GM19099 (cell line): Measurements from ENCODE around the gene BCL2L13.

ENCODE experiments used
- POLR2A ChIP-seq: IDR thresholded peaks from 3 replicates; pipeline ENCODE4 v1.6.1; 2011; ENCODE audit warnings: low read depth; ENCODE audit not compliant: insufficient read length; ENCODE audit errors: extremely low read depth

Gene BCL2L13

DNA sequence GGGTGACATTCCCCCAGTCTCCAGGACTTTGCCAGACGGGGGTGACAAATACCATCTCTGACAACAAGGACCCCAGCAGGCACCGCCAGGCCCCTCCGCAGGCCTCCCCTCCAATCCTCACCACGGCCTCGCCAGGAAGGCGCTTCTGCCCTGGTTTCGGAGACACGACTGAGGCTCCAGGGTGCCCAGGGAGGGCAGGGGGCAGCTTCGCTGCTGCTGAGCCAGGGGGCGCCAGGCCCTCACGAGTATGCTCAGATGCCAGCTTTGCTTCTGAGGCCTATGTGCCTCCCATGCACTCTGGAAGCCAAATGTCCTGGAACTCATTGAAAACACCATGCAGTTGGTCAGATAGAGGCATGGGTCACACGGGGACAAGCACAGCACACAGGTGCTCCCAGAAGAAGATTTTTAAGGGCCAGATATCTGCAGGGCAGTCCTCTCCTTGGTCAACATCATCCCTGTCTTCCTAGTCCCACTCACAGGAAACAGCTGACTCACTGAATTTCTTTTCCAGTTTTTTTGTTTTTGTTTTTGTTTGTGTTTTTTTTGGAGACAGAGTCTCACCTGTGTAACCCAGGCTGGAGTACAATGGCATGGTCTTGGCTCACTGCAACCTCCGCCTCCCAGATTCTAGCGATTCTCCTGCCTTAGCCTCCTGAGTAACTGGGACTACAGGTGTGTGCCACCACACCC is 115.8 kb downstream of the BCL2L13 start:
- no peak for TF ChIP-seq POLR2A

DNA sequence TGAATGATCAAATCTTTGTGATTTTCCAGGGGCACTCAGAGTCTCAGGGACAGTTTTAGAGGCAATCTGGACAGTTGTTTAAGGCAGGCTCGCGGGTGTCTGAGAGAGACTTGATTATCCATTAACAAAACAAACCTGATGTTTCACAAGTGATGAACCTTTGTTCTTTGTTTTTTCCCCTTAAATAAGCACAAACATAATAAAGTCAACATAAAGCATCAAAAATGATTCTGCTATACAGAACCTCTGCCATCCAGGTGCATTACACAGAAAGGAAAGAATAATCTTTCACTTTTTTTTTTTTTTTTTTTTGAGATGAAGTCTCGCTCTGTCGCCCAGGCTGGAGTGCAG is 122.6 kb downstream of the BCL2L13 start:
- TF ChIP-seq POLR2A = no peak

DNA sequence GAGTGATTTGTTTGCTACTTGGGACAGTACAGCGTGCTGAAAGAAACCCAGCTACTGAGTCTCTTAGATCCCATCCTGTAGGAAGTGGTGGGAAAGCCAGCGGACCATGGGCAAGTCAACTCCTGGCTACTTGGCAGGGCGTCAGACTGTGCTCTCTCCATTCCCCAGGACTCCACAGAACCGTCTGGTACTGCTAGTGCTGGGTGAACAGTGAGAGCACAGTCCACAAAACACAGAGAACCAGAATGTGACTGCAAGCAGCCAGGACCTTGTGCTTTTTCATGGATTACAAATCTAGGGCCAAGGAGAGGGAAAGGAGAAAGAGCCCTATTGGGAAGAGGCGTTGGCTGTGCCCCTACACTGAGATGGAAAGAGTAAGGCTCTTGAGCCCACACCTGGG is 125.5 kb downstream of the BCL2L13 start:
- TF ChIP-seq POLR2A = no peak

DNA sequence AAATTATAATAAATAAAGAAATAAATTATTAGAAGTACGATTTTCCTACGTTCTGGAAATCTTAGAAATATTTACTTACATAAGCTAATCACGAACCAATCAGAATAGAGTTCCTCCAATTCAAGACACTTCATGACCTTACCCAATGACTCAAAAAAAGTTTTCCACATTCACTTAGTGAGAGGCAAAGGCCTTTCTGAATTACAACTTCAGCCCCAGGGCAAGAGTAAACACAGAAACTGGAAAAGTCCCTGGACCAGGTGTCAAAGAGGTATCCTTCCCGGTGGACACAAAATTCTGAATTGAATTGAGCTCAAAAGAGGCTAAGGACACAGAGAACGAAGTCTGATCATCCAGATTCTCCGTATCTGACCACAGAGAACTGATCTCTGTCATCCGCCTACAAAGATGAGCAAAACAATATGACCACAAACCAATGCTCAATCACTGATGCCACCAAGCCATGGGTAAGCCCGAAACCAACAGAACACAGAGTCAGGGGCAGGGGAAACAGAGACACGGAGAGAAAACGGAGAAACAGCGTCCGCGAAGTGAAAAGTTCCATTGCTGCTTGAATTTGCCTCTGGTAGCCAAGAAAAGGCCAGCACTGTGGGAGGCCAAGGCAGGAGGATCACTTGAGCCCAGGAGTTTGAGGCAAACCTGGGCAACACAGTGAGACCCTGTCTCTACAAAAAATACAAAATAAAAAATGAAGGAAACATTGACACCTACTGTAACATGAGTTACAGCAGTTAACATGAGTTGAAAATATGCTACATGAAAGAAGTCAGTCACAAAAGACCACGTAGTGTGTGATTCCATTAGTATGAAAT is 128.9 kb downstream of the BCL2L13 start:
- TF ChIP-seq POLR2A = no peak

DNA sequence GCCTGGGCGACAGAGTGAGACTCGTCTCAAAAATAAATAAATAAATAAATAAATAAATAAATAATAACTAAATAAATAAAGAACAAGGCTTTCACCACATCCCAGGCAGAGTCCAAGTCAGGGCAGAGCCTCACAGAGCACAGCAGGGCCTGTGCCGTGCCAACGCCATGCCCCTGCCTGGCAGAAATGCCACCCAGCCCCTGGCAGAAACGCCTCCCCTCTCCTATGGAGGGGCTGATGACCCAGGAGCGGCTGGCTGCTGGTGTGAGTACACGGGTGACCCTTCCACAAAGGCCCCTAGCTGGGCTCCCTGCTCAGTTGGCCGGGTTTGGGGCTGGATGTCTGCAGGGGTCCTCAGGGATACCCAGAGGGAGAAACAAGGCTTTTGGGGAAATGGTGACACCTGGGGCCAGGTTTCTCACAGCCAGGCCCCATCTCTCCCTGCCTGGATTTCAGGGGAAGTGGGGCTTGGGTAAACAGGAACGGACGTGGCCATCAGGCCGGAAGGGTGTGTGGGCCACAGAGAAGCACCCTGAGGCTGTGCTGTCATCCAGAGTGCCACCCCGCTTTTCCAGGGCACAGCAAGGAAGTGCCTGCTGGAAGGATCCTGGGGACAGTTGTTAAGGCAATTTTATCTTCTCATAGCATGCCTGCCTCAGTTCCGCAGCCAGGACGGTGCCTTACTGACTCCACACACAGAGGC is 130.6 kb downstream of the BCL2L13 start:
- TF ChIP-seq POLR2A = no peak

DNA sequence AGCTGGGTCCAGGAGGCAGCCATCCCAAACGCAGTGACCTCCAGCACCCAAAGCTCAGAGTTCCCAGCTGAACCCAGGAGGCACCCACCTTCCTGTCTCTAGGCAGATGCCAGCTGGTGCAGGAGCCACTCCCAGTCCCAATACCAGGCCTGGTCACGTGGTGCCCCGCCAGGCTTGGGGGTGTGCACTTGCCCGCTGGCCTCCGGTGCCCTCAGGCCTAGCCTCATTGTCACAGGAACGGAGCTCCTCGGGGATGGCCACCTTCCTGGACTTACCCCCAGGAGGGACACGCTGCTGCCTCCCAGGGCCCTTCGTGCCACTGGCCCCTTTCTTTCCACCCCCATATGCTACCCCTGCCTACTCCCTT is 131.1 kb downstream of the BCL2L13 start:
- no peak for TF ChIP-seq POLR2A

DNA sequence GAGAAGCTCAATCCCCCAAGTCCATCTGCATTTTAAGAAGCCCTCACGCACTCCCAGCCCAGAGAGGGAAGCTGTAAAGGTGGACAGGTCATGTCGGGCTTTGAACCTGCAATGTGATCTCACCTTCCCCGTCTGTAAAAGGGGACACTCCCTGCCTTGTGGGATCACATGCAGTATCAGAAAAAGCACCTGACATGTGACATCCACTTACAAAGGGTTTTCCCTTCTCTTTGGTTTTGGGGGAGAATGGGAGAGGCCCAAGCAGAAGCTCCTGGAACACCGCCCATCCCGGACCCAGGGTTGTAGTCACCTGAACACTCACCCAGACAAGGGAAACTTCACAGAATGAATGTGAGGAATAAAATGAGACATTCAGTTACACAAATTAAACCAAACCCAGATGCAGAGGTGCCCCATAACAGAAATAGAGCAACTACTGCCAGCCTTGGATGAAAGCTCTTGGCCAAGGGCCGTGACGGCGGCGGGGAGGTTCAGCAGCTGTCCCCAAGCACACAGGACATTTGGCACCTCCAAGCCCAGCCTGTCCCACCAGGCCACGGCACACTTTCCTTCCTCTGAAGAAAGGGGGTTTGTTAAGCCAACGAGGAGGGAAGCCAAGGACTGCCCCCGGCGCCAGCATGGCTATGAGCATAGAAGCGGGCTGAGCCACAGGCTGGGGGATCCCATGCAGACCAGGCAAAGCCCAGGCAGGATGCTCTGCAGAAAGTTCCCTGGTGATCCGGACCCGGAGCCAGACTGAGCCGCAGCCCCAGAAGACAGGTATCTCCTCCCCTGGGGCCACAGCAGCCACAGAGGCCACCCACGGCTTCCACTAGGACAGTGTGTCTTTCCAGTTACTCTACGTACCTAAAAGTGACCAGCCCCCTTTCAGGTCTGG is 131.9 kb downstream of the BCL2L13 start:
- TF ChIP-seq POLR2A = no peak

DNA sequence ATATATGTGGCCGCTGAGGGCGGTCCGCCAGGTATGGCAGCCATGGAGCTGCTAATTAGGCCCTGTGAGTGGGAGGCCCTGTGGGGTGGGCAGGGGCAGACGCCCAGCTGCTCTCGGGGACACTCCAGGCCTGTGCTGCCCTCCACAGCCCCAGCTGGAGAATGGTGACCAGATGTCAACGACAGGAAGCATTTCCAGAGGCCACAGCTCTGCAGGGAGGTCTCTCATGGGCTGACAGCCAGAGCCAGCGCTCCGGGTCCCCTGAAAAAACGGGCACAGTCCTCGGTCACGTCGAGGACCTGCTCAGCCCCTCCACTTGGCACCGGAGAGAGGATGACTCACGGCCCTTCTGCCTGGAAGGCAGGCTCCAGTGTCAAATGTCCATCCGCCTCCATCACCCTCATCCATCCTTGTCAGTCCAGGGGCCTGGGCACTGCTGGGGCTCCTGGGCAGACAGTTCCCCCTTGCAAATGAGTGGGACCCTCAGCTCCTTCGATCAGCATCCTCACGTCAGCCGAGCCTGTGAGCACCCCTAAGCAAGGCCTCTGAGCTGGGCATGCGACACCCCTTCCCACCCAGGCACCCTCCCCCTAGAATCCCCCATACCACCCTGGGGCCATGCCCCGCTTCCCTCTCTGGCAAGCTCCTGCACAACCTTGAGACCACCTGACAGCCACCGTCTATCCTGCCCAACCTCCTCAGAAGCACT is 133.8 kb downstream of the BCL2L13 start:
- TF ChIP-seq POLR2A = no peak

DNA sequence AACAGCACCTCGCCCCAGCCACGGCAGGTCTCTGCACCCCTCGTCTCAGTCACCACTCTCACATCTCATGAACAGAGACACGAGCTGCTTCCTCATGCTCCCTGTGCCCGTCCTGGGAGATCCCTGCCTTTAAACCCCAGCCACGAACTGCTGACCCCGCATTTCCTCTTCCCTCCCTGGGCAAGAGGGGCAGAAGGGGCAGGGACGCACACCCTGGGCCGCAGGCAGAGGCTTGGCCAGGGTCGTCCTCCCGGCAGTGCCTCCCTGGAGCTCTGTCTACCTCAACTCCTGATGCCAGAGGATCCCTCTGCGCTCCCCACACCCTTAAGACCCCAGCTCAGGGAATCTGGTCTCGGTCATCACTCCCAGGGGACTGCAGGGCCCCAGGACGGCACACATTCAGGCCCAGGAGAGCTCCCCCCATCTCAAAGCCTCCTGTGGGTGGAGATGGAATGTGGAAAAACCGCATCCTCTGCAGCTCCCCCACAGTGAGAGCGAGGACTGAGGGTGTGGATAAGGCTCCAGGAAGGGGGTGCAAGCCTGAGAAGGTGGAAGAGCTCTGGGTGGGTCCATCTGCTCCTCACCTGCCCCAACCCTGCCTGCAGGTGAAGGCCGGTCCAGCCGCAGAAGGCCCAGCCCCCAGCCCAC is 134.5 kb downstream of the BCL2L13 start:
- TF ChIP-seq POLR2A = no peak

DNA sequence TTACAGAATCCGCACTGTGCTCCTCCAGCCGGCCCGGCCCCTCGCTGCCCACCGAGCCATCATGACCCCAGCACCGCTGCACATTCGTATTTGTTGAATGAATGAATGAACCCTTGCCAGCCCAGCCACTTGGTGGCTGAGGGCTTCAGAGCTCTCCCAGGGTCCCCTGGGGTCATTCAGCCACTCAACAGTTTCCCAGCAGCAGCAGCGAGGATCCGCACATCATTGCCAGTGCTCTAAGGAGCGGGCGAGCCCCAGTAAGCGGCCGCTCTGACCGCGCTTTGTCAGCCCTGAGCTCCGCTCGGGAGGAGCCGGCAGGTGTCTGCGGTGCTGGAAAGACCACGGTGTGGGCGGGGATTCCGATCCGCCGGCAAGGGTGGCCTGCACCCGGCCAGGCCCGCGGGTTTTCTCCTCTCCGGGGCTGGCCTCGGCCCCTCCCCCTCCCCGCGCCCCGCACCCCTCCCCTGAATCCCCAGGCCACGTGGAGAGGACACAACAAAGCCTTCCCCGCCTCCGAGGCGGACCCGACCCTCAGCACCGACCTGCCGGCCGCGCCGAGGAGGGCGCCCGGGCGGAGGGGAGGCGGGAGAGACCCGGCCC is 135.1 kb downstream of the BCL2L13 start:
- TF ChIP-seq POLR2A = peak; percentile 49

DNA sequence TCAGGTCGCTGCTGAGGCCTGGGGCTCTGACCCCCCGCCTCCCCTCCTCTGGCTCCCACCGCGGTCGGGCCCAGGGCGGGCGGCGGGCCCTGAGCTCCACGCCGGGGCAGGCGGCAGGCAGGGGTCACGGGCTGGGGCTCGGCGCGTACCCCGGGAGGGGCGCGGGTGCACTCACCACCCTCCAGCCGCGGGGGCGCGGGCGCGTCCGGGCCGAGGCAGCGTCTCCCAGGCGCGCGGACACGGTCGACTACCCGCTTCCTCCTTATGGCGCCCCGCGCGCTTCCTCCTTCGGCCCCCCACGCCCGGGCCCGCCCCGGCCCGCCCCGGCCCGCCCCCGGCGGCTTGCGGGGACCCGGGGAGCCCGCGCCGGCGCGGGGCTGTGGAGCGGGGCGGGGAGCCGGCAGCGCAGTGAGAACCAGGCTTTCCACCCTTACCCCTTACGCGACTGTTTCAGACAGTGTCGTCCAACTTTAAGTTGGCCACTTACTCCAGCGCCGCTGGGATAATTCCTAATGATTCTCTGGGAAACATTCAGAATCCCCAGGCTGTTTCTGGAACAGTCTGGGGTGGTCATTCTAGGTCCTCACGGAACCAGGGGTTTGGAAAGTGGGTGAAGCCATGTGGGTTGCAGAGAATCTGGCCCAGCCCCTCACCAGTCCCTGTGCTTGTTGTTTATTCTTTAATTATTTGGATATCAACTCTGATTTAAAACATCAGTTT is 135.8 kb downstream of the BCL2L13 start, which contains the start of gene BID:
BID (minus strand) TSS at position 264 of the 720 bp plus-strand sequence. CDS start 24,353 bp downstream, outside the sequence.
- TF ChIP-seq POLR2A = peak; percentile 59

DNA sequence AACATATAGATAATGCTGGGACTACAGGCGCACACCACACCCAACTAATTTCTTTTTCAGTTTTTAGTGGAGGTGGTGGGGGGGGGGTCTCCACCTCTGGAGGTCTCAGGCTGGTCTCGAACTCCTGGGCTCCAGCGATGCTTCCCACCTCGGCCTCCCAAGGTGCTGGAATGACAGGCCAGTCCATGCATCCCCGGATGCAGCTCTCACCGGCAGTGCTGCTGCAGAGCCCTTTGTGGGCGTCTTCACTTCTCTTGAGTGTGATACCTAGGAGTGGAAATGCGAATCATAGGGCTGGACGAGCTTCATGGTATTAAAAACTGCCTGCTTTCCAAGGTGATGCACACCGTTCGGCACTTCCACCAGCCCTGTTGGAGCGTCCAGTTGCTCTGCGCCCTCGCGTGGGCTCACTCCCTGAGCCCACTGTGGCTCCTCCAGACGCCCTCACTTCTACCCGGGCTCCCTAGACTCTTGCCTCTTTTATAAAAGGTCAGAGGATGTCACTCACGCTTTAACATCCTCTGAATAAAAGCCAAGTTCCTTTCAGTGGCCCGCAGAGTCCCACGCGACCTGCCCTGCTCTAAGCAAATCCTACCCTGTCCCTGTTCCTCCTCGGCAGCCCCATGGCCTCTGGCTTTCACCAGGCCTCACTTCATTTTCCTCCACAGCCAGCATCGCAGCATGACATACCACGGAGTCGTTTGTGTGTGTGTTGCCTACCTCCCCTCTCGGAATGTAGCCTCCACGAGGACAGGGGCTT is 136.5 kb downstream of the BCL2L13 start:
- no peak for TF ChIP-seq POLR2A

DNA sequence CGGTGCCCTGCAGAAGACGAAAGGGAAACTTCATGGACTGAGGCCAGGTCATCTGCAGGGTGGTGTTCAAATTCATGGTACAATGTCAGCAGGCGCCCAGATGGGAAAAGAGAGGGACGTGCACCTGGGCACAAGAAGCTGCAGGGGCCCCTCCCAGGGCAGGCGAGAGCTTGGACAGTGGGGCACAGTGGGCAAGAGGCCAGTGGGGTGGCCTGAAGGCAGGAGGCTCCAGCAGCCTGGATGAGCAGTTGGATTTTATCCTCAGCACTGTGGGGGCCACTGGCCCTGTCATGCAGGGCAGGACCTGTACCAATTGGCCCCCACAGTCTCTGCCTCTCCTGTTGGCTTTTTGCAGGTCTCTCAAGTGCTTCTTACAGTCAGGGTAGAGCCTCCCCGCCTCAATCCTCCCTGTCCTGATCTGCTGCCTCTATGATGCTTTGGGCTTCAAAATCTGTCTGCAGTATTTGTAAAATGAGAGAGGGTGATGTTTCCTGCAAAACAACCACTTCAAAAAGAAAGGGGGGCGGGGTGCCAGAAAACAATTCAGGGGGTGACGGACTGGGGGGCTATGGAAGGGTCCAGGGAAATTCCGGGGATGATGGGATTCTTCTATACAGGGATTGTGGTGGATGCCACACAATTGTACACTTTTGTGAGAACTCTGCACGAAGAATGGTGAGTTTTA is 137.4 kb downstream of the BCL2L13 start:
- TF ChIP-seq POLR2A = no peak
